CD4-positive, alpha-beta T cell treated with Interleukin-2 at 100 ng/mL for 4 hours (primary cell): Measurements from ENCODE around the gene ATG3.
A peak's percentile ranks its signal among the peaks of the same experiment; 100 is the strongest.
"Not testable (repeated sequence)": the region's sequence is repeated elsewhere in the genome, so short reads cannot be mapped to it uniquely, and the experiment has no call there.

Source experiments
- DNase-seq: peaks from one replicate; pipeline ENCODE4 v3.0.0-alpha.2; 2020; ENCODE audit warnings: low spot score

ATG3 gene

GRCh38 chr3:112498914-112499711, 62.6 kb downstream of the ATG3 start, which contains the start of gene BTLA:
BTLA (minus strand) TSS chr3:112499472; CDS start chr3:112499358, 114 bp downstream.
- peak; percentile 52 for DNase-seq

GRCh38 chr3:112497897-112498548, 63.7 kb downstream of the ATG3 start:
- DNase-seq: no peak

DNA sequence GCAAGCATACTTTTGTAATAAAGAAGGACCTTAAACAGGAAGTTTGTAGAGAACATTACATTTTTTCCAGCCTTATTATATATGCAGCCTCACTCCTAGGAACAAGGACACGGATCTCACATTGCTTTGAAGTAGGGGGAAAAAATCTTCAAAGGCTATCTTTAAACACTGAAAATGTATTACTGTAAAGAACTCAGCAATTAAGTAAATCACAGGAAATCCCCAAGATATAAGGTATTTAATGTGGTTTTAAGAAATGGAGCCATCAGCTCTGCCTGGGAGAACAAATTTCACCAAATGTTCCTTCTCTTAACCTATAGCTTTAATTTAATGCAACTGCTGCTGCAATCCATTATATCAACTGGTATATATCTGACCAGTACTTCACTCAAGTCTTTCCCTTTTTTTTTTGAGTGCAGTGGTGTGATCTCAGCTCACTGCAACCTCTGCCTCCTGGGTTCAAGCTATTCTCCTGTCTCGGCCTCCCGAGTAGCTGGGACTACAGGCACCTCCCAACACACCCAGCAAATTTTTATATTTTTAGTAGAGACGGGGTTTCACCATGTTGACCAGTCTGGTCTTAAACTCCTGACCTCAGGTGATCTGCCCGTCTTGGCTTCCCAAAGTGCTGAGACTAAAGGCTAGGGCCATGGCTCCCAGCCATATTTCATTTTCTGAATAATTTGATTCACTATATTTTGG, 65.2 kb downstream of the ATG3 start:
- DNase-seq: no peak

DNA sequence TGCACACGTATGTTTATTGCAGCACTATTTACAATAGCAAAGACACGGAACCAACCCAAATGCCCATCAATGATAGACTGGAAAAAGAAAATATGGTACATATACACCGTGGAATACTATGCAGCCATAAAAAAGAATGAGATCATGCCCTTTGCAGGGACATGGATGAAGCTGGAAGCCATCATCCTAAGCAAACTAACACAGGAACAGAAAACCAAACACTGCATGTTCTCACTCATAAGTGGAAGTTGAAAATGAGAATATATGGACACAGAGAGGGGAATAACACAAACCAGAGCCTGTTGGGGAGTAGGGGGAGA, 67.4 kb downstream of the ATG3 start:
- DNase-seq: not testable (repeated sequence)

GRCh38 chr3:112492124-112492523, 69.6 kb downstream of the ATG3 start:
- DNase-seq: no peak

- DNase-seq: no peak
These were observed 70.4 kb downstream of the ATG3 start for GRCh38 chr3:112491373-112491772.

- peak; percentile 51 for DNase-seq
These were observed 71.9 kb downstream of the ATG3 start for GRCh38 chr3:112489674-112490479.

- DNase-seq: no peak
These were observed 74.8 kb downstream of the ATG3 start for GRCh38 chr3:112486811-112487505.

DNA sequence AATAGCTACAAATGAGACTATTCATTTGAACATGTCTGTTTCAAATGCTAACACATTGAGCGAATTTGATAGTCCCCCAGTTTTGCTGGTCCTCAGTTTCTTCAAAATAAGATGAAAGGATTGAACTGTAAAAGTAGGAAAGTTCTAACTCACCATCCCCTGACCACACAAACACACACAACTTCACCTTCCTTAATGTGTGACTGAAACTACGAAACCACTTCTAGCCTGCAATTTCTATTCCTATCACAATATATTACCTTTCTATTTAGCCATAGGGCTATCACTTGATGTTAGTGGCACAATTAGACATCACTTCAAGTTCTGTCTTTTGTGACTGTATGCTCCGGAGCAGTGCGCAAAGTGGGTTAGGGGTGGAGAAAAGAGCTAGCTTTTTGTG, 77.4 kb downstream of the ATG3 start:
- DNase-seq: no peak

DNA sequence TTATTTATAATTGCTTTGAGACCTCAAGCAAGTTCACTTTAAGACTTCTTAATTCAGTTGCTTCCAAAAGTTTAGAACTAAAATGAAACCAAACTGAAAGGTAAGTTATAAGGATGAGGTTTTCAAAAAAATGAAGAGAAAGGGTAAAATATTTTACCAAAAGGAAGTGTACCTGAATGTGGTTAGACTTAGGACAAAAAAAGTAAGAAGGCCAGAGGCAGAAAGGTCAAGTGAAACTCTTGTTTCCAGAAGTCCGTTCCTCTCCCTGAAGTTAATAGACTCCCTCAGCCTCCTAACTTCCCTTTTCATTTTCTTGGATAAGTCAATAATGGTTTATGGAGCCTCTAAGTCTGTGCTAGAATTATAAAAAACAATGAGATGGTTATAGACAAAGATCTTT, 79.1 kb downstream of the ATG3 start:
- no peak for DNase-seq
